ENCODE results near the gene HTR4.

DNA sequence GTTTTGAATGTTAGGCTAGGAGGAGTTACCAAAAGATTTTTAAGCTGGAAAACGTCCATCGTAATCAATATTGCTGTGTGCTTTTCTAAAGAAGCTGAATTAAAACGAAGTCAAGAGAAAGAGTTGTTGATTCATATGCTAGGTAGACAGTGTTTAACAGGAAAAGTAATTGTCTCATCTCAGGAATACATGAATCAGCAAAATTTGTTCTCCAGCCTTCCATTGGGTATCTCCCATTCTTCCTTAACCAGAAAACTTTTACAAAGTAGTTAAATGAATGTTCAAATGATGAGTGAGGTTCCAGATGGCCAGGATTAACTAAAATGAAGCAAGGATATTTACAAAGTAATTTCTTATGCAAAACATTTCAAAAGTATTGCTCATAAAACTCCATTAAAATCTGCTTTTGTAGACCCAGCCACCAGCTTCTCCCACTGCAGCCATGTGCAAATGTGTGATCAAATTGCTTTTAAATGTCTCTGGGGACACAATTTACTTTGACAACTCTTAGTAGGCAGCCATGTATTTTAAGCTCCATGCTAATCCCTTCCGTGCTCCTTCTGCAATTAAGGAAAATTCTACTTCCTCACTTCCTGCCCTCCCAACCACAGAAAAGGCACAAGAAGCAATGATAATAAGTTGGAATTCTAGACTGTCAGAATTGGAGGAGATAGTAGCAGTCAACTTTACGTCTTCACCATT is 121.2 kb downstream of the HTR4 start:
- TF ChIP-seq, protein P1, sequence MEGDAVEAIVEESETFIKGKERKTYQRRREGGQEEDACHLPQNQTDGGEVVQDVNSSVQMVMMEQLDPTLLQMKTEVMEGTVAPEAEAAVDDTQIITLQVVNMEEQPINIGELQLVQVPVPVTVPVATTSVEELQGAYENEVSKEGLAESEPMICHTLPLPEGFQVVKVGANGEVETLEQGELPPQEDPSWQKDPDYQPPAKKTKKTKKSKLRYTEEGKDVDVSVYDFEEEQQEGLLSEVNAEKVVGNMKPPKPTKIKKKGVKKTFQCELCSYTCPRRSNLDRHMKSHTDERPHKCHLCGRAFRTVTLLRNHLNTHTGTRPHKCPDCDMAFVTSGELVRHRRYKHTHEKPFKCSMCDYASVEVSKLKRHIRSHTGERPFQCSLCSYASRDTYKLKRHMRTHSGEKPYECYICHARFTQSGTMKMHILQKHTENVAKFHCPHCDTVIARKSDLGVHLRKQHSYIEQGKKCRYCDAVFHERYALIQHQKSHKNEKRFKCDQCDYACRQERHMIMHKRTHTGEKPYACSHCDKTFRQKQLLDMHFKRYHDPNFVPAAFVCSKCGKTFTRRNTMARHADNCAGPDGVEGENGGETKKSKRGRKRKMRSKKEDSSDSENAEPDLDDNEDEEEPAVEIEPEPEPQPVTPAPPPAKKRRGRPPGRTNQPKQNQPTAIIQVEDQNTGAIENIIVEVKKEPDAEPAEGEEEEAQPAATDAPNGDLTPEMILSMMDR (IDR thresholded peaks at IDR 0.05), result no peak
- no peak for TF ChIP-seq POLR2A (IDR thresholded peaks at IDR 0.05)
